OCI-LY3 (cell line): ENCODE measurements around the gene RAP2A.
A peak's percentile ranks its signal among the peaks of the same experiment; 100 is the strongest.

Experiments
- H2AFZ ChIP-seq: fragments of 200-600, 300-600 bp; shearing (Covaris generic); 2 replicates; pipeline ENCODE4 v1.6.0; 2014; ENCODE audit warnings: antibody characterized with exemption, low read depth, low read length
- H3K27ac ChIP-seq: fragments of 200-600, 300-600 bp; sonication (generic); 2 replicates; pipeline ENCODE4 v1.5.1; 2014; ENCODE audit warnings: mild to moderate bottlenecking, low read length, moderate library complexity, mixed read lengths
- H3K27me3 ChIP-seq: fragments of 200-600, 300-600 bp; sonication (generic); 2 replicates; pipeline ENCODE4 v1.6.1; 2014; ENCODE audit warnings: low read depth, low read length, mixed read lengths
- H3K36me3 ChIP-seq: fragments of 200-600, 300-600 bp; sonication (generic); replicated peaks from 2 replicates; pipeline ENCODE3; 2014; ENCODE audit warnings: low read depth, low read length, mixed read lengths
- H3K4me1 ChIP-seq: fragments of 300-600, 200-600 bp; sonication (generic); 2 replicates; pipeline ENCODE4 v1.6.1; 2014; ENCODE audit warnings: low read length, mixed read lengths
- H3K4me2 ChIP-seq: fragments of 200-600, 300-600 bp; sonication (generic); 2 replicates; pipeline ENCODE4 v1.6.1; 2014; ENCODE audit warnings: low read length, mixed read lengths
- H3K4me3 ChIP-seq: fragments of 300-600, 200-600 bp; sonication (generic); 2 replicates; pipeline ENCODE4 v1.5.1; 2014; ENCODE audit warnings: antibody characterized with exemption, mild to moderate bottlenecking, low read length, moderate library complexity
- H3K79me2 ChIP-seq: fragments of 300-600, 200-600 bp; shearing (Covaris generic); 2 replicates; pipeline ENCODE4 v1.6.1; 2014; ENCODE audit warnings: mild to moderate bottlenecking, low read length, mixed read lengths
- H3K9ac ChIP-seq: fragments of 300-600, 200-600 bp; shearing (Covaris generic); 2 replicates; pipeline ENCODE4 v1.6.0; 2014; ENCODE audit warnings: mild to moderate bottlenecking, low read length, moderate library complexity
- H3K9me3 ChIP-seq: fragments of 200-600, 300-600 bp; shearing (Covaris generic); 2 replicates; pipeline ENCODE4 v1.6.1; 2014; ENCODE audit warnings: low read length, mixed read lengths; ENCODE audit not compliant: insufficient read depth
- H4K20me1 ChIP-seq: fragments of 200-600, 300-600 bp; sonication (generic); 2 replicates; pipeline ENCODE4 v1.6.1; 2016; ENCODE audit warnings: low read length, mixed read lengths; ENCODE audit not compliant: insufficient read depth
- CTCF ChIP-seq: fragments of 200-600, 300-600 bp; sonication (generic); IDR thresholded peaks from 2 replicates; pipeline ENCODE4 v1.5.1; 2014; ENCODE audit warnings: antibody characterized with exemption, low read length, low read depth
- EZH2phosphoT487 ChIP-seq: fragments of 200-600 bp; shearing (Covaris generic); IDR thresholded peaks from 2 replicates; pipeline ENCODE4 v1.6.1; 2018; ENCODE audit warnings: antibody characterized with exemption, mixed run types, low read depth

RAP2A gene

GRCh38 chr13:97438856-97439595, 5.1 kb downstream of the RAP2A start:
- Histone ChIP-seq H3K27me3 (no peaks in the 10 kb centered on the region), H3K36me3 (peaks cover 18% of the 10 kb centered on the region), H3K4me3 (no peak overlapping the region), H3K4me1 (peaks cover 26% of the 10 kb centered on the region), H3K9me3 (no peaks in the 10 kb centered on the region), H3K79me2 (peaks cover 39% of the 10 kb centered on the region), H3K9ac (no peak overlapping the region), H4K20me1 (peaks cover 24% of the 10 kb centered on the region), H3K27ac (no peak overlapping the region), H3K4me2 (no peak overlapping the region), H2AFZ (no peak overlapping the region)
- no peak for TF ChIP-seq CTCF
- no peak for TF ChIP-seq EZH2phosphoT487

DNA sequence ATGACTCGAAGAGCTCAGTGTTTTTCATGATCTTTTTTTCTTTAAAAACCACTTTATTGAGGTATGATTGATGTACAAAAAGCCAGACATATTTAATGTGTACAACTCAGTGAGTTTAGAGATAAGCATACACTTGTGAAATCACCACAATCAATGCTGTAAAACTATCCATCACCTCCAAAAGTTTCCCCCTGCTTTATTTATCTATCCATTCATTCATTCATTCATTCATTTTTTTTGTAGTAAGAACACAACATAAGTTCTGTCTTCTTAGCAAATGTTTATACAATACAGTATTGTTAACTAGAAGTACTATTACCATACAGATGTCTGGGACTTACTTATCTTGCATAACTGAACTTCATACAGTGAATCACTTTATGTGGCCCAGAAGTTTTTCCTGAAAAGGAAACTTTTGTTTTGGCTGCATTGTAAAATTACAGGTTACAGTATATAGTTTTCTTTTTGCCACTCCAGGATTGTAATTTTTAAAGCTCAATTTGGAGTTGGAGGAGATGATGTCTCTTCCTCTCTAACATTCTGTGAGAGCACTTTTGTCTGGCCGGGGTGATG, 6.7 kb downstream of the RAP2A start:
- no peak overlapping the region for H3K27ac ChIP-seq
- no peaks in the 10 kb centered on the region for H3K27me3 ChIP-seq
- TF ChIP-seq EZH2phosphoT487 (no peak), CTCF (no peak)
- no peak overlapping the region for H3K9ac ChIP-seq
- H3K4me3 ChIP-seq: no peak overlapping the region
- H2AFZ ChIP-seq: no peak overlapping the region
- peaks cover 18% of the 10 kb centered on the region for H3K36me3 ChIP-seq
- H3K9me3 ChIP-seq: no peaks in the 10 kb centered on the region
- H3K79me2 ChIP-seq: peaks cover 26% of the 10 kb centered on the region
- no peak overlapping the region for H3K4me2 ChIP-seq
- H4K20me1 ChIP-seq: peaks cover 24% of the 10 kb centered on the region
- H3K4me1 ChIP-seq: peaks cover 24% of the 10 kb centered on the region

DNA sequence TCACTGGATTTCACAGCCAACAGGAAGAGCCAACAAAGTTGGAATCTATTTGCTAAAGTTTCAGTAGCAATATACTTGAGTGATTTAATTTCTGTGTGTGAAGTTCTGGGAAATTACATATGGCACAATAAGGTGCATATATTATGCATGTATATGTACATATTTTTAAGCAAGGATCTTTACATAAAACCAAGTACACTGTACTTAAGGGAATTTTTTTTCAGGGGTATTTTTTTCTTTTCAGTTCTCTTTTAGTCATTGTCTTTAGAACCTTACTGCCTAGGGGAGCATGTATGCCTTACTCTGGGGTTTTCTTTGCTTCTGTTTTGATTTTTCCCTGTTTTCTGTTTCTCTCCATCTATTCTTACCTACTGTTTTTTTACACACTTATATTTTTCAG, 7.4 kb downstream of the RAP2A start:
- H3K9ac ChIP-seq: no peak overlapping the region
- H3K27me3 ChIP-seq: no peaks in the 10 kb centered on the region
- no peak overlapping the region for H3K27ac ChIP-seq
- peaks cover 19% of the 10 kb centered on the region for H4K20me1 ChIP-seq
- TF ChIP-seq EZH2phosphoT487: no peak
- TF ChIP-seq CTCF: no peak
- H3K79me2 ChIP-seq: peaks cover 19% of the 10 kb centered on the region
- peak overlapping the region; percentile 9; the same call in 1 of the 2 replicates for H3K4me3 ChIP-seq
- H3K9me3 ChIP-seq: no peaks in the 10 kb centered on the region
- no peak overlapping the region for H2AFZ ChIP-seq
- H3K4me2 ChIP-seq: peak overlapping the region; percentile 46
- H3K4me1 ChIP-seq: peaks cover 18% of the 10 kb centered on the region
- H3K36me3 ChIP-seq: peaks cover 21% of the 10 kb centered on the region

GRCh38 chr13:97445522-97446187, 11.7 kb downstream of the RAP2A start:
- Histone ChIP-seq H3K27me3 (no peaks in the 10 kb centered on the region), H4K20me1 (peaks cover 3% of the 10 kb centered on the region; the same call in 1 of the 2 replicates), H3K9me3 (no peaks in the 10 kb centered on the region), H3K4me3 (no peak overlapping the region), H3K36me3 (peaks cover 12% of the 10 kb centered on the region), H3K4me1 (peaks cover 27% of the 10 kb centered on the region), H2AFZ (no peak overlapping the region), H3K9ac (no peak overlapping the region), H3K4me2 (no peak overlapping the region), H3K27ac (no peak overlapping the region), H3K79me2 (peaks cover 14% of the 10 kb centered on the region)
- TF ChIP-seq CTCF: no peak
- TF ChIP-seq EZH2phosphoT487: no peak
